H1 (cell line): ENCODE results near the gene FJX1. TPM values are rescaled to one million over a fixed set of nuclear protein-coding genes. Genes with fewer than 3 reads are reported as not detected.

ENCODE experiments used
- CTCF ChIA-PET: fragments of 300-600 bp; sonication (Branson Sonifier 250); formaldehyde crosslinking; loops from one replicate; lab custom pipeline; 2021; ENCODE audit not compliant: partially characterized antibody; lab: Charles Lee
- POLR2A ChIA-PET: fragments of 300-600 bp; sonication (Branson Sonifier 250); formaldehyde crosslinking; loops from one replicate; lab custom pipeline; 2021; ENCODE audit warnings: inconsistent platforms; ENCODE audit not compliant: partially characterized antibody; lab: Charles Lee
- DNase-seq, 2 experiments: peaks; one replicate each; pipeline versions ENCODE4 v3.0.0 to v3.0.0-alpha.2; 2010 to 2022; ENCODE audit warnings: low spot score in 2 of 2, low read depth in 1 of 2, mixed read lengths in 1 of 2
- FAIRE-seq: peaks from 2 replicates; lab custom pipeline; 2011; peaks lifted over from hg19 to GRCh38; lab: Jason Lieb, UNC
- H2AFZ ChIP-seq: 2 replicates; pipeline ENCODE4 v1.8.1; 2012; ENCODE audit warnings: low read length, inconsistent platforms
- H2AK5ac ChIP-seq: 2 replicates; pipeline ENCODE4 v1.6.1; 2013; ENCODE audit warnings: low read depth, low read length
- H2BK120ac ChIP-seq: replicated peaks from 2 replicates; pipeline ENCODE3; 2013; ENCODE audit warnings: low read depth, low read length, inconsistent platforms
- H2BK12ac ChIP-seq: 2 replicates; pipeline ENCODE4 v1.6.1; 2013; ENCODE audit warnings: low read depth, low read length
- H2BK15ac ChIP-seq: 2 replicates; pipeline ENCODE4 v1.6.1; 2013; ENCODE audit warnings: low read length
- H2BK20ac ChIP-seq: 2 replicates; pipeline ENCODE4 v1.6.1; 2013; ENCODE audit warnings: low read length
- H2BK5ac ChIP-seq: 2 replicates; pipeline ENCODE4 v1.6.1; 2013; ENCODE audit warnings: low read depth, low read length
- H3K14ac ChIP-seq: 2 replicates; pipeline ENCODE4 v1.6.1; 2013; ENCODE audit warnings: inconsistent platforms; ENCODE audit not compliant: insufficient read length
- H3K18ac ChIP-seq: 2 replicates; pipeline ENCODE4 v1.6.1; 2013; ENCODE audit warnings: low read length; ENCODE audit errors: extremely low read depth
- H3K23ac ChIP-seq: 2 replicates; pipeline ENCODE4 v1.6.1; 2013; ENCODE audit warnings: inconsistent platforms; ENCODE audit not compliant: insufficient read length
- H3K23me2 ChIP-seq: 2 replicates; pipeline ENCODE4 v1.6.1; 2013; ENCODE audit warnings: low read depth, low read length
- H3K27ac ChIP-seq: 2 replicates; pipeline ENCODE4 v1.6.1; 2011; ENCODE audit warnings: low read depth, low read length, inconsistent platforms
- H3K27me3 ChIP-seq, 4 experiments: replicated peaks in 1 of 4; 1 replicate in 1 of 4; 2 replicates in 3 of 4; pipeline versions ENCODE4 v1.6.1 to v1.8.1; 2011 to 2013; ENCODE audit warnings: low read length in 3 of 4, mild to moderate bottlenecking in 3 of 4, inconsistent platforms in 2 of 4, mixed read lengths in 2 of 4, moderate library complexity in 1 of 4; ENCODE audit not compliant: control insufficient read depth in 3 of 4, insufficient read depth in 3 of 4; ENCODE audit errors: extremely low read depth in 1 of 4
- H3K36me3 ChIP-seq, 4 experiments: 2 replicates each; pipeline versions ENCODE4 v1.6.1 to v1.8.1; 2011 to 2013; ENCODE audit warnings: mild to moderate bottlenecking in 4 of 4, low read length in 3 of 4, moderate library complexity in 2 of 4, control low read depth in 1 of 4, inconsistent platforms in 1 of 4; ENCODE audit not compliant: insufficient read depth in 4 of 4, control insufficient read depth in 2 of 4
- H3K4ac ChIP-seq: replicated peaks from 2 replicates; pipeline ENCODE3; 2013; ENCODE audit warnings: low read length, low read depth, mixed read lengths, inconsistent platforms; ENCODE audit not compliant: insufficient read length
- H3K4me1 ChIP-seq, 4 experiments: replicated peaks in 1 of 4; 1 replicate in 1 of 4; 2 replicates in 3 of 4; pipeline versions ENCODE4 v1.6.1 to v1.8.1; 2011 to 2013; ENCODE audit warnings: low read length in 3 of 4, inconsistent platforms in 2 of 4, mixed read lengths in 1 of 4; ENCODE audit not compliant: insufficient read depth in 4 of 4, control insufficient read depth in 3 of 4
- H3K4me2 ChIP-seq, 2 experiments: 2 replicates each; pipeline versions ENCODE4 v1.6.1 to v1.8.1; 2011 to 2013; ENCODE audit warnings: low read depth in 2 of 2, low read length in 2 of 2, control low read depth in 1 of 2, inconsistent platforms in 1 of 2, mild to moderate bottlenecking in 1 of 2; ENCODE audit not compliant: insufficient read depth in 1 of 2
- H3K4me3 ChIP-seq, 4 experiments: fragments of 200-600, 300-600 bp in 1 of 4; sonication (generic), shearing (Covaris generic), sonication (Bioruptor Twin) in 1 of 4; 2 replicates each; pipeline versions ENCODE4 v1.5.1 to v1.8.1; 2011 to 2016; ENCODE audit warnings: low read length in 4 of 4, low read depth in 3 of 4, control low read depth in 2 of 4, inconsistent platforms in 2 of 4, mild to moderate bottlenecking in 2 of 4, mixed read lengths in 1 of 4, moderate library complexity in 1 of 4; ENCODE audit not compliant: insufficient read depth in 2 of 4; ENCODE audit errors: extremely low read depth in 1 of 4
- H3K56ac ChIP-seq: replicated peaks from 2 replicates; pipeline ENCODE3; 2013; ENCODE audit warnings: low read depth, mild to moderate bottlenecking, mixed read lengths, low read length, inconsistent platforms; ENCODE audit not compliant: insufficient read length
- H3K79me1 ChIP-seq: 2 replicates; pipeline ENCODE4 v1.6.1; 2013; ENCODE audit warnings: low read depth, low read length, control low read depth
- H3K79me2 ChIP-seq, 2 experiments: 2 replicates each; pipeline versions ENCODE4 v1.6.1 to v1.8.1; 2012 to 2013; ENCODE audit warnings: low read length in 2 of 2, mild to moderate bottlenecking in 2 of 2, inconsistent platforms in 1 of 2; ENCODE audit not compliant: insufficient read depth in 2 of 2, control insufficient read depth in 1 of 2
- H3K9ac ChIP-seq, 4 experiments: replicated peaks in 1 of 4; 1 replicate in 1 of 4; 2 replicates in 3 of 4; pipeline versions ENCODE4 v1.6.1 to v1.8.1; 2011 to 2013; ENCODE audit warnings: low read depth in 3 of 4, low read length in 3 of 4, control low read depth in 2 of 4, mild to moderate bottlenecking in 2 of 4, moderate library complexity in 2 of 4, inconsistent platforms in 1 of 4; ENCODE audit errors: extremely low read depth in 1 of 4
- H3K9me3 ChIP-seq, 2 experiments: 2 replicates each; pipeline versions ENCODE4 v1.6.1 to v1.8.1; 2012 to 2013; ENCODE audit warnings: mild to moderate bottlenecking in 2 of 2, moderate library complexity in 2 of 2, control low read depth in 1 of 2, inconsistent platforms in 1 of 2, low read depth in 1 of 2, low read length in 1 of 2, mixed read lengths in 1 of 2; ENCODE audit not compliant: insufficient read depth in 2 of 2
- H4K20me1 ChIP-seq, 2 experiments: replicated peaks in 1 of 2; 2 replicates each; pipeline versions ENCODE3 to v1.8.1; 2011 to 2013; ENCODE audit warnings: inconsistent platforms in 2 of 2, low read length in 2 of 2, mild to moderate bottlenecking in 1 of 2; ENCODE audit not compliant: insufficient read depth in 2 of 2, control insufficient read depth in 1 of 2
- H4K5ac ChIP-seq: 2 replicates; pipeline ENCODE4 v1.6.1; 2013; ENCODE audit warnings: low read length, low read depth, mixed read lengths, inconsistent platforms; ENCODE audit not compliant: insufficient read length
- H4K8ac ChIP-seq: 2 replicates; pipeline ENCODE4 v1.8.0; 2013; ENCODE audit warnings: mild to moderate bottlenecking, moderate library complexity, low read length, inconsistent platforms; ENCODE audit not compliant: insufficient read depth; ENCODE audit errors: extremely low read depth
- H4K91ac ChIP-seq: replicated peaks from 2 replicates; pipeline ENCODE3; 2013; ENCODE audit warnings: low read length, mixed read lengths, inconsistent platforms; ENCODE audit not compliant: insufficient read length
- HDAC6 ChIP-seq: IDR thresholded peaks from one replicate; pipeline ENCODE4 v1.7.1; 2012; ENCODE audit warnings: low read depth, mild to moderate bottlenecking, inconsistent platforms, low read length, moderate library complexity
- KDM1A ChIP-seq: fragments of 200-600, 300-600 bp; sonication (generic); IDR thresholded peaks from 2 replicates; pipeline ENCODE4 v1.7.1; 2016; ENCODE audit warnings: mild to moderate bottlenecking, low read length, borderline replicate concordance
- KDM5A ChIP-seq: fragments of 200-600 bp; IDR thresholded peaks from 2 replicates; pipeline ENCODE4 v1.7.1; 2012; ENCODE audit warnings: mild to moderate bottlenecking, low read length, inconsistent platforms, mixed read lengths
- NANOG ChIP-seq: IDR thresholded peaks from 2 replicates; pipeline ENCODE4 v1.6.1; 2011; ENCODE audit warnings: low read length, low read depth, mild to moderate bottlenecking, inconsistent platforms; ENCODE audit not compliant: insufficient read depth, poor library complexity, severe bottlenecking
- PHF8 ChIP-seq: fragments of 200-600 bp; sonication (generic); conservative IDR thresholded peaks from 2 replicates; pipeline ENCODE4 v1.7.1; 2012; ENCODE audit warnings: low read depth, mild to moderate bottlenecking, inconsistent platforms, low read length, moderate library complexity
- POLR2A ChIP-seq, 2 experiments: IDR thresholded peaks; 1 replicate in 1 of 2; 2 replicates in 1 of 2; pipeline ENCODE4 v1.6.1; 2011; ENCODE audit warnings: low read depth in 2 of 2, low read length in 2 of 2, mild to moderate bottlenecking in 2 of 2; ENCODE audit errors: control extremely low read depth in 1 of 2
- POLR2AphosphoS5 ChIP-seq: IDR thresholded peaks from 2 replicates; pipeline ENCODE4 v1.6.1; 2011; ENCODE audit warnings: low read depth, low read length
- SIRT6 ChIP-seq: IDR thresholded peaks from one replicate; pipeline ENCODE4 v1.7.1; 2012; ENCODE audit warnings: low read length, inconsistent platforms
- SIX5 ChIP-seq: IDR thresholded peaks from 2 replicates; pipeline ENCODE4 v1.6.1; 2011; ENCODE audit warnings: mild to moderate bottlenecking, low read depth, low read length
- SP2 ChIP-seq: IDR thresholded peaks from 2 replicates; pipeline ENCODE4 v1.6.1; 2012; ENCODE audit warnings: mild to moderate bottlenecking, low read length, inconsistent platforms
- TBP ChIP-seq: IDR thresholded peaks from 2 replicates; pipeline ENCODE4 v1.6.1; 2011; ENCODE audit warnings: low read depth, low read length, improper control_type of control experiment
- TCF12 ChIP-seq: IDR thresholded peaks from 2 replicates; pipeline ENCODE4 v1.6.1; 2011; ENCODE audit warnings: low read depth, mild to moderate bottlenecking, low read length
- YY1 ChIP-seq: IDR thresholded peaks from 2 replicates; pipeline ENCODE4 v1.6.1; 2011; ENCODE audit warnings: low read depth, mild to moderate bottlenecking, low read length
- ZNF274 ChIP-seq: IDR thresholded peaks from 2 replicates; pipeline ENCODE4 v1.7.0; 2012; ENCODE audit warnings: low read length, borderline replicate concordance; ENCODE audit errors: extremely low read depth
- WGBS, 2 experiments: shearing (Covaris generic) in 1 of 2; methylation state at CpG; one replicate each; pipeline versions ENCODE4 v1.1.6 to v1.1.7; 2013 to 2015; ENCODE audit warnings: low lambda C conversion rate in 2 of 2, mixed read lengths in 2 of 2, inconsistent platforms in 1 of 2, low coverage in 1 of 2, missing lambda C conversion rate in 1 of 2; ENCODE audit not compliant: insufficient replicate concordance in 2 of 2, insufficient coverage in 1 of 2, insufficient read length in 1 of 2; ENCODE audit errors: extremely low coverage in 1 of 2, missing lambda C conversion rate in 1 of 2; 5-methylcytosine and 5-hydroxymethylcytosine counted together
- polyA plus RNA-seq, 7 experiments: library from polyadenylated mRNA; depleted of rRNA in 3 of 7; stranded (reverse) in 5 of 7; unstranded in 2 of 7; fragments of >200 nt in 5 of 7; fragments of 200-250 nt in 2 of 7; gene quantifications; 1 replicate in 5 of 7; 2 replicates in 1 of 7; 4 replicates in 1 of 7; pipeline versions ENCODE4 v1.2.1 to v1.2.3, GENCODE V29; 2011 to 2013; ENCODE audit warnings: missing spikeins in 2 of 7, mixed read lengths in 2 of 7
- total RNA-seq: library from RNA; stranded (reverse); fragmentation: NEBNext Ultra II Directional; extraction: Animal tissue kit (Norgen Biotek cat#: 25700); gene quantifications from 2 replicates; pipeline ENCODE4 v1.2.1, GENCODE V29; 2021

FJX1 gene
- total and polyA plus RNA-seq, 2 of the 8 experiments (the other 6 are each of a cell fraction or from before 2014, with no cell fraction given) = 6.3 to 13.3 TPM

- H2BK5ac ChIP-seq = no peak overlapping the region
- FAIRE-seq (no peak), DNase-seq (no peak)
- H3K23me2 ChIP-seq = no peaks in the 10 kb centered on the region
- peaks cover 0 to 3% (median 0%) of the 10 kb centered on the region in 4 experiments; a peak in 1 of 7 replicates for H3K27me3 ChIP-seq
- no peak overlapping the region for H2AFZ ChIP-seq
- no peak overlapping the region for H4K91ac ChIP-seq
- H2BK15ac ChIP-seq = no peak overlapping the region
- H3K27ac ChIP-seq = no peak overlapping the region
- no peak overlapping the region for H3K23ac ChIP-seq
- H3K56ac ChIP-seq = no peak overlapping the region
- no peak overlapping the region for H3K14ac ChIP-seq
- H3K4me1 ChIP-seq = peaks cover 0 to 9% (median under 1%) of the 10 kb centered on the region in 4 experiments; a peak in 3 of 7 replicates
- H2BK120ac ChIP-seq = no peak overlapping the region
- H4K5ac ChIP-seq = no peak overlapping the region
- no peak overlapping the region for H2BK12ac ChIP-seq
- no peaks in the 10 kb centered on the region for H3K9me3 ChIP-seq
- no peak overlapping the region for H3K4ac ChIP-seq
- H4K8ac ChIP-seq = no peak overlapping the region
- WGBS, 2 experiments = 75% methylated on average over 4 of the region's 4 CpGs; no CpG with 5 or more reads in 1 of the 2 experiments
- CTCF ChIA-PET = interaction anchor here (0.7 kb wide), 1 partner anchor 181 kb away, joined by 3 read pairs; no protein-coding TSS in a partner anchor
- H2AK5ac ChIP-seq = no peak overlapping the region
- H3K4me3 ChIP-seq = no peak overlapping the region
- no peaks in the 10 kb centered on the region for H3K79me1 ChIP-seq
- no peaks in the 10 kb centered on the region for H4K20me1 ChIP-seq
- H3K9ac ChIP-seq = no peak overlapping the region
- no peak overlapping the region for H3K18ac ChIP-seq
- H2BK20ac ChIP-seq = no peak overlapping the region
- TF ChIP-seq TBP = no peak
- TF ChIP-seq YY1 = no peak
- TF ChIP-seq HDAC6 = no peak
- no peak for TF ChIP-seq ZNF274
- TF ChIP-seq SIX5 = no peak
- TF ChIP-seq KDM5A = no peak
- no peak for TF ChIP-seq POLR2A (IDR thresholded peaks at IDR 0.05; ENCODE audit: control extremely low read depth in 1 of 2, low read depth in 2 of 2, low read length in 2 of 2)
- no peak for TF ChIP-seq NANOG
- no peak for TF ChIP-seq POLR2AphosphoS5
- TF ChIP-seq SIRT6 = no peak
- no peak for TF ChIP-seq KDM1A
- no peak for TF ChIP-seq PHF8
- no peak for TF ChIP-seq TCF12
- TF ChIP-seq SP2 = no peak
- H3K36me3 ChIP-seq = no peaks in the 10 kb centered on the region
- POLR2A ChIA-PET = no interaction called here
- H3K79me2 ChIP-seq = no peaks in the 10 kb centered on the region
- H3K4me2 ChIP-seq = no peak overlapping the region
Measured at GRCh38 chr11:35650467-35650866, 32.2 kb downstream of the FJX1 start.
